CD14-positive monocyte (primary cell): ENCODE data around the gene CALHM2. TPM values are rescaled to one million over a fixed set of nuclear protein-coding genes. Genes with fewer than 3 reads are reported as not detected.

Source experiments
- DNase-seq, 3 donors: peaks; one replicate each; pipeline ENCODE4 v3.0.0-alpha.2; 2011 to 2022
- H2AFZ ChIP-seq: 2 replicates; pipeline ENCODE4 v1.6.0; 2012; ENCODE audit warnings: mild to moderate bottlenecking, low read depth, low read length, inconsistent platforms; ENCODE audit not compliant: insufficient read depth, poor library complexity, severe bottlenecking
- H3K27ac ChIP-seq, 2 donors: 1 replicate in 1 of 2; 2 replicates in 1 of 2; pipeline ENCODE4 v1.5.1; 2012 to 2013; ENCODE audit warnings: low read length in 2 of 2, control low read depth in 1 of 2, inconsistent platforms in 1 of 2, low read depth in 1 of 2, mild to moderate bottlenecking in 1 of 2
- H3K27me3 ChIP-seq, 2 donors: one replicate each; pipeline versions ENCODE4 v1.6.0 to v1.6.1; 2011 to 2013; ENCODE audit warnings: low read length in 2 of 2; ENCODE audit not compliant: control insufficient read depth in 2 of 2, insufficient read depth in 2 of 2
- H3K36me3 ChIP-seq, 2 donors: replicated peaks in 1 of 2; 1 replicate in 1 of 2; 2 replicates in 1 of 2; pipeline versions ENCODE4 v1.5.1 to v1.6.1; 2012 to 2013; ENCODE audit warnings: low read length in 2 of 2, control low read depth in 1 of 2, inconsistent platforms in 1 of 2, mild to moderate bottlenecking in 1 of 2; ENCODE audit not compliant: insufficient read depth in 2 of 2, control insufficient read depth in 1 of 2
- H3K4me1 ChIP-seq, 2 donors: 1 replicate in 1 of 2; 2 replicates in 1 of 2; pipeline versions ENCODE4 v1.5.1 to v1.6.1; 2012 to 2013; ENCODE audit warnings: low read length in 2 of 2, control low read depth in 1 of 2, inconsistent platforms in 1 of 2, mild to moderate bottlenecking in 1 of 2, moderate library complexity in 1 of 2; ENCODE audit not compliant: insufficient read depth in 2 of 2, control insufficient read depth in 1 of 2
- H3K4me2 ChIP-seq: replicated peaks from 2 replicates; pipeline ENCODE3; 2012; ENCODE audit warnings: low read length, moderate library complexity, mild to moderate bottlenecking; ENCODE audit not compliant: poor library complexity, severe bottlenecking; ENCODE audit errors: extremely low read depth
- H3K4me3 ChIP-seq, 3 experiments: fragments of 200-600 bp in 1 of 3; sonication (generic) in 1 of 3; replicated peaks in 1 of 3; 1 replicate in 2 of 3; 2 replicates in 1 of 3; pipeline ENCODE4 v1.5.1; 2011 to 2013; ENCODE audit warnings: low read length in 3 of 3, mild to moderate bottlenecking in 3 of 3, control low read depth in 2 of 3, low read depth in 2 of 3, inconsistent platforms in 1 of 3, moderate library complexity in 1 of 3
- H3K79me2 ChIP-seq: 2 replicates; pipeline ENCODE4 v1.6.0; 2012; ENCODE audit warnings: mild to moderate bottlenecking, control low read depth, inconsistent platforms, low read length, moderate library complexity; ENCODE audit not compliant: insufficient read depth
- H3K9ac ChIP-seq: 2 replicates; pipeline ENCODE4 v1.6.0; 2017; ENCODE audit warnings: low read length, mild to moderate bottlenecking; ENCODE audit not compliant: insufficient read depth, poor library complexity, severe bottlenecking
- H3K9me3 ChIP-seq, 2 donors: replicated peaks in 1 of 2; 1 replicate in 1 of 2; 2 replicates in 1 of 2; pipeline versions ENCODE4 v1.5.1 to v1.6.1; 2012 to 2013; ENCODE audit warnings: low read length in 2 of 2, control low read depth in 1 of 2; ENCODE audit not compliant: control insufficient read depth in 1 of 2, insufficient read depth in 1 of 2
- H4K20me1 ChIP-seq: 2 replicates; pipeline ENCODE4 v1.6.0; 2012; ENCODE audit warnings: mild to moderate bottlenecking, low read length, control low read depth, moderate library complexity; ENCODE audit not compliant: insufficient read depth
- H3K27ac Mint-ChIP-seq, 7 donors: one replicate each; pipeline ENCODE4 v1.8.0; 2020; ENCODE audit warnings: mild to moderate bottlenecking in 7 of 7, mixed read lengths in 7 of 7, moderate library complexity in 6 of 7, inconsistent platforms in 2 of 7
- H3K27me3 Mint-ChIP-seq, 3 donors: one replicate each; pipeline ENCODE4 v1.8.0; 2021 to 2022; ENCODE audit warnings: low read depth in 3 of 3, mild to moderate bottlenecking in 3 of 3, mixed read lengths in 3 of 3, moderate library complexity in 3 of 3, inconsistent platforms in 1 of 3
- H3K36me3 Mint-ChIP-seq, 2 donors: one replicate each; pipeline ENCODE4 v1.8.0; 2020; ENCODE audit warnings: mixed read lengths in 2 of 2, inconsistent platforms in 1 of 2, mild to moderate bottlenecking in 1 of 2
- H3K4me1 Mint-ChIP-seq: one replicate; pipeline ENCODE4 v1.8.0; 2020; ENCODE audit warnings: mild to moderate bottlenecking, mixed read lengths
- H3K4me3 Mint-ChIP-seq, 2 donors: one replicate each; pipeline ENCODE4 v1.8.0; 2020; ENCODE audit warnings: mild to moderate bottlenecking in 2 of 2, mixed read lengths in 2 of 2, moderate library complexity in 1 of 2
- H3K9me3 Mint-ChIP-seq, 7 donors: one replicate each; pipeline ENCODE4 v1.8.0; 2020 to 2022; ENCODE audit warnings: mixed read lengths in 7 of 7, mild to moderate bottlenecking in 6 of 7, moderate library complexity in 6 of 7, inconsistent platforms in 2 of 7
- CTCF ChIP-seq: fragments of 200-600 bp; IDR thresholded peaks from one replicate; pipeline ENCODE4 v1.8.0; 2022; ENCODE audit warnings: antibody characterized with exemption, mild to moderate bottlenecking
- WGBS: methylation state at CpG from one replicate; pipeline ENCODE4 v1.1.5; 2013; ENCODE audit warnings: missing lambda C conversion rate; ENCODE audit not compliant: insufficient coverage; 5-methylcytosine and 5-hydroxymethylcytosine counted together
- intact Hi-C, 2 donors: fragments of 100-400 bp; cut with micrococcal nuclease; formaldehyde crosslinking; loops; one replicate each; pipeline versions ENCODE4 v1.15.0 to v1.15.1; 2023
- polyA plus RNA-seq, 3 donors: library from polyadenylated mRNA; depleted of rRNA in 1 of 3; unstranded in 2 of 3; stranded (reverse) in 1 of 3; fragments of 300-500 nt in 2 of 3; fragments of >200 nt in 1 of 3; fragmentation: Illumina TruSeq in 2 of 3; gene quantifications; 1 replicate in 2 of 3; 2 replicates in 1 of 3; pipeline ENCODE4 v1.2.3, GENCODE V29; 2012 to 2021

Gene CALHM2
- polyA plus RNA-seq, 3 donors: 48.4 to 80.7 (median 66.5) TPM

- Mint-ChIP-seq H3K36me3 (peaks cover 2 to 3% of the 10 kb centered on the region in 2 donors), H3K27ac (peak overlapping the region in 6 of 7 donors; percentile 4 to 83 (median 66)), H3K4me1 (peaks cover 63% of the 10 kb centered on the region), H3K4me3 (peak overlapping the region; percentile 52 to 67), H3K9me3 (peaks cover 0 to 6% (median 1%) of the 10 kb centered on the region in 7 donors), H3K27me3 (peaks cover 0 to 4% (median 2%) of the 10 kb centered on the region in 3 donors)
- Histone ChIP-seq H3K4me2 (peak overlapping the region; percentile 58), H3K4me3 (peak overlapping the region in 1 of 3 experiments; percentile 24), H3K27me3 (no peaks in the 10 kb centered on the region), H3K9me3 (no peaks in the 10 kb centered on the region), H2AFZ (peak overlapping the region; percentile 75), H3K79me2 (no peaks in the 10 kb centered on the region), H3K27ac (peak overlapping the region; percentile 65 to 74), H3K36me3 (no peaks in the 10 kb centered on the region), H3K9ac (no peak overlapping the region), H4K20me1 (no peaks in the 10 kb centered on the region), H3K4me1 (peaks cover 58 to 62% of the 10 kb centered on the region in 2 donors)
- intact Hi-C loops: no loop called here
- no peak for TF ChIP-seq CTCF
- peak in 2 of 3 donors; percentile 31 to 36 for DNase-seq
- 41% methylated on average over 11 of the region's 14 CpGs for WGBS
These were observed 13.4 kb upstream of the CALHM2 start for GRCh38 chr10:103465411-103466179.

GRCh38 chr10:103463499-103463898, 11.3 kb upstream of the CALHM2 start:
- no peaks in the 10 kb centered on the region for H3K36me3 ChIP-seq
- peaks cover 45 to 55% of the 10 kb centered on the region in 2 donors for H3K4me1 ChIP-seq
- H3K9me3 Mint-ChIP-seq: peaks cover 0 to 2% (median 0%) of the 10 kb centered on the region in 7 donors
- peaks cover 0 to 2% of the 10 kb centered on the region in 2 donors for H3K36me3 Mint-ChIP-seq
- no peak overlapping the region for H3K27ac ChIP-seq
- H3K27ac Mint-ChIP-seq: peak overlapping the region in 1 of 7 donors; percentile 12
- no peaks in the 10 kb centered on the region for H4K20me1 ChIP-seq
- no peak overlapping the region for H2AFZ ChIP-seq
- no peak overlapping the region for H3K4me3 Mint-ChIP-seq
- no peaks in the 10 kb centered on the region for H3K79me2 ChIP-seq
- no peak for TF ChIP-seq CTCF
- 58% methylated on average over 2 of the region's 4 CpGs for WGBS
- H3K9me3 ChIP-seq: no peaks in the 10 kb centered on the region
- intact Hi-C loops: no loop called here
- H3K4me1 Mint-ChIP-seq: peaks cover 51% of the 10 kb centered on the region
- no peak for DNase-seq
- H3K27me3 ChIP-seq: no peaks in the 10 kb centered on the region
- no peak overlapping the region for H3K9ac ChIP-seq
- no peak overlapping the region for H3K4me3 ChIP-seq
- H3K27me3 Mint-ChIP-seq: peaks cover 0 to 3% (median 2%) of the 10 kb centered on the region in 3 donors
- no peak overlapping the region for H3K4me2 ChIP-seq
